SK-N-MC (cell line): ENCODE measurements around the gene HSPB1.
"Not testable (repeated sequence)": the region's sequence is repeated elsewhere in the genome, so short reads cannot be mapped to it uniquely, and the experiment has no call there.

Experiments
- DNase-seq: peaks from one replicate; pipeline ENCODE4 v3.0.0-alpha.2; 2011; ENCODE audit warnings: low read depth, low spot score
- H3K27ac ChIP-seq: fragments of 200-600 bp; sonication (generic); 2 replicates; pipeline ENCODE4 v1.5.1; 2016; ENCODE audit warnings: mixed run types
- H3K36me3 ChIP-seq: fragments of 200-600 bp; sonication (generic); 2 replicates; pipeline ENCODE4 v1.6.1; 2017; ENCODE audit warnings: antibody characterized with exemption, low read length, mixed read lengths; ENCODE audit not compliant: insufficient read depth
- H3K4me3 ChIP-seq: fragments of 200-600 bp; sonication (generic); 2 replicates; pipeline ENCODE4 v1.5.1; 2016
- H3K9ac ChIP-seq: fragments of 200-600 bp; sonication (generic); 2 replicates; pipeline ENCODE4 v1.8.0; 2017; ENCODE audit warnings: mixed run types, mixed read lengths; ENCODE audit not compliant: insufficient read length
- H3K9me3 ChIP-seq: fragments of 200-600 bp; sonication (generic); 2 replicates; pipeline ENCODE4 v1.6.1; 2017; ENCODE audit warnings: low read depth, mild to moderate bottlenecking, antibody characterized with exemption, low read length, moderate library complexity, mixed read lengths
- EZH2 ChIP-seq: fragments of 200-600 bp; sonication (generic); IDR thresholded peaks from one replicate; pipeline ENCODE4 v1.6.1; 2017; ENCODE audit warnings: antibody characterized with exemption
- FOXP2 ChIP-seq: optimal IDR thresholded peaks from 2 replicates; pipeline ENCODE3; 2011; ENCODE audit warnings: mild to moderate bottlenecking, moderate library complexity; ENCODE audit not compliant: insufficient read depth; ENCODE audit errors: extremely low read length, control extremely low read depth
- POLR2AphosphoS5 ChIP-seq: IDR thresholded peaks from 2 replicates; pipeline ENCODE4 v1.6.1; 2012; ENCODE audit warnings: mild to moderate bottlenecking, low read depth, low read length, borderline replicate concordance

Gene HSPB1

GRCh38 chr7:76334320-76334967, 32.0 kb downstream of the HSPB1 start:
- Histone ChIP-seq H3K4me3 (no peak overlapping the region), H3K9ac (no peak overlapping the region), H3K9me3 (no peaks in the 10 kb centered on the region), H3K27ac (peak overlapping the region; percentile 26; the same call in 1 of the 2 replicates), H3K36me3 (peaks cover 81% of the 10 kb centered on the region)
- no peak for DNase-seq
- TF ChIP-seq POLR2AphosphoS5 (no peak), EZH2 (no peak), FOXP2 (no peak)

GRCh38 chr7:76335417-76335816, 32.9 kb downstream of the HSPB1 start:
- H3K36me3 ChIP-seq = peaks cover 81% of the 10 kb centered on the region
- not testable (repeated sequence) for H3K9ac ChIP-seq, H3K4me3 ChIP-seq, DNase-seq, H3K27ac ChIP-seq, H3K9me3 ChIP-seq

- TF ChIP-seq POLR2AphosphoS5 (no peak), FOXP2 (no peak), EZH2 (no peak)
- Histone ChIP-seq H3K36me3 (peaks cover 84% of the 10 kb centered on the region), H3K9me3 (no peaks in the 10 kb centered on the region), H3K27ac (peak overlapping the region; percentile 59), H3K4me3 (no peak overlapping the region), H3K9ac (no peak overlapping the region)
- no peak for DNase-seq
Measured at GRCh38 chr7:76336094-76336493, 33.6 kb downstream of the HSPB1 start.

GRCh38 chr7:76337147-76337546, 34.7 kb downstream of the HSPB1 start:
- TF ChIP-seq POLR2AphosphoS5 (no peak), FOXP2 (no peak), EZH2 (no peak)
- peaks cover 86% of the 10 kb centered on the region for H3K36me3 ChIP-seq
- no peak for DNase-seq
- peak overlapping the region; percentile 68; the same call in 1 of the 2 replicates for H3K27ac ChIP-seq
- H3K9ac ChIP-seq = no peak overlapping the region
- no peaks in the 10 kb centered on the region for H3K9me3 ChIP-seq
- H3K4me3 ChIP-seq = no peak overlapping the region

GRCh38 chr7:76338298-76339084, 36.0 kb downstream of the HSPB1 start:
- TF ChIP-seq FOXP2 (no peak), POLR2AphosphoS5 (no peak), EZH2 (no peak)
- Histone ChIP-seq H3K9ac (no peak overlapping the region), H3K4me3 (no peak overlapping the region; the same call in 1 of the 2 replicates), H3K27ac (peak overlapping the region; percentile 72), H3K9me3 (no peaks in the 10 kb centered on the region), H3K36me3 (peaks cover 88% of the 10 kb centered on the region)
- DNase-seq = no peak

- TF ChIP-seq EZH2 = no peak
- TF ChIP-seq POLR2AphosphoS5 = no peak
- TF ChIP-seq FOXP2 = no peak
- Histone ChIP-seq H3K4me3 (no peak overlapping the region), H3K36me3 (peaks cover 92% of the 10 kb centered on the region), H3K9me3 (no peaks in the 10 kb centered on the region), H3K27ac (peak overlapping the region; percentile 79), H3K9ac (no peak overlapping the region)
- no peak for DNase-seq
Measured at GRCh38 chr7:76340617-76341131, 38.2 kb downstream of the HSPB1 start.

- no peak for TF ChIP-seq FOXP2
- TF ChIP-seq POLR2AphosphoS5 = no peak
- no peak for TF ChIP-seq EZH2
- Histone ChIP-seq H3K36me3 (peaks cover 91% of the 10 kb centered on the region), H3K4me3 (no peak overlapping the region), H3K9me3 (no peaks in the 10 kb centered on the region), H3K27ac (peak overlapping the region; percentile 1; the same call in 1 of the 2 replicates), H3K9ac (no peak overlapping the region)
- no peak for DNase-seq
Measured at GRCh38 chr7:76342222-76342621, 39.7 kb downstream of the HSPB1 start.

GRCh38 chr7:76343294-76343930, 40.9 kb downstream of the HSPB1 start:
- DNase-seq = no peak
- H3K9me3 ChIP-seq = no peaks in the 10 kb centered on the region
- H3K9ac ChIP-seq = no peak overlapping the region
- no peak overlapping the region for H3K4me3 ChIP-seq
- peaks cover 91% of the 10 kb centered on the region for H3K36me3 ChIP-seq
- H3K27ac ChIP-seq = no peak overlapping the region
- TF ChIP-seq EZH2 (no peak), POLR2AphosphoS5 (0 out of 2 replicates have a peak, but pooled peaks have one; percentile 18)
